Small intestine (tissue), 7 donors: Measurements from ENCODE around the gene MIF. TPM values are rescaled to one million over a fixed set of nuclear protein-coding genes. Genes with fewer than 3 reads are reported as not detected.
"Not testable (repeated sequence)": the region's sequence is repeated elsewhere in the genome, so short reads cannot be mapped to it uniquely, and the experiment has no call there.

ENCODE experiments used
- DNase-seq, 2 donors: peaks; one replicate each; pipeline versions ENCODE4 v3.0.0 to v3.0.0-alpha.2; 2013
- FAIRE-seq: peaks from 2 replicates; lab custom pipeline; 2012; peaks lifted over from hg19 to GRCh38; lab: Jason Lieb, UNC
- H3K27ac ChIP-seq, 3 donors: one replicate each; pipeline ENCODE4 v1.5.1; 2013; ENCODE audit warnings: low read length in 2 of 3, mild to moderate bottlenecking in 2 of 3, control low read depth in 1 of 3, inconsistent platforms in 1 of 3, low read depth in 1 of 3, moderate library complexity in 1 of 3
- H3K27me3 ChIP-seq, 3 donors: one replicate each; pipeline ENCODE4 v1.6.1; 2013; ENCODE audit warnings: low read length in 3 of 3, inconsistent platforms in 1 of 3; ENCODE audit not compliant: control insufficient read depth in 3 of 3, insufficient read depth in 3 of 3
- H3K36me3 ChIP-seq, 3 donors: one replicate each; pipeline ENCODE4 v1.6.1; 2013; ENCODE audit warnings: low read length in 3 of 3, inconsistent platforms in 1 of 3, low read depth in 1 of 3, mild to moderate bottlenecking in 1 of 3, moderate library complexity in 1 of 3; ENCODE audit not compliant: control insufficient read depth in 3 of 3, insufficient read depth in 2 of 3
- H3K4me1 ChIP-seq, 3 donors: one replicate each; pipeline ENCODE4 v1.6.1; 2013; ENCODE audit warnings: low read length in 2 of 3, inconsistent platforms in 1 of 3, low read depth in 1 of 3, mild to moderate bottlenecking in 1 of 3, moderate library complexity in 1 of 3; ENCODE audit not compliant: control insufficient read depth in 3 of 3, insufficient read depth in 2 of 3
- H3K4me3 ChIP-seq, 3 donors: one replicate each; pipeline ENCODE4 v1.5.1; 2013; ENCODE audit warnings: low read length in 3 of 3, control low read depth in 1 of 3, inconsistent platforms in 1 of 3, low read depth in 1 of 3, mild to moderate bottlenecking in 1 of 3, moderate library complexity in 1 of 3
- H3K9me3 ChIP-seq, 2 donors: one replicate each; pipeline ENCODE4 v1.6.1; 2013; ENCODE audit warnings: low read depth in 1 of 2, low read length in 1 of 2; ENCODE audit not compliant: control insufficient read depth in 2 of 2, insufficient read depth in 1 of 2
- WGBS, 3 donors: extraction: QIAGEN DNeasy Blood & Tissue Kit; methylation state at CpG; one replicate each; pipeline ENCODE4 v1.1.7; 2013; 5-methylcytosine and 5-hydroxymethylcytosine counted together
- polyA plus RNA-seq, 4 donors: library from polyadenylated mRNA; stranded (reverse) in 3 of 4; unstranded in 1 of 4; fragments of 200-250 nt in 3 of 4; fragments of 120-200 nt in 1 of 4; gene quantifications; one replicate each; pipeline versions ENCODE4 v1.2.1 to v1.2.3, GENCODE V29; 2013
- donor health status: healthy with polysubstance abuse.
- donor health status: control.
- donor health status: control.
- donor health status: Bipolar disorder and iron deficiency.
- donor health status: healthy.

The MIF gene
- polyA plus RNA-seq, 4 donors: 335 to 743 (median 449) TPM

DNA sequence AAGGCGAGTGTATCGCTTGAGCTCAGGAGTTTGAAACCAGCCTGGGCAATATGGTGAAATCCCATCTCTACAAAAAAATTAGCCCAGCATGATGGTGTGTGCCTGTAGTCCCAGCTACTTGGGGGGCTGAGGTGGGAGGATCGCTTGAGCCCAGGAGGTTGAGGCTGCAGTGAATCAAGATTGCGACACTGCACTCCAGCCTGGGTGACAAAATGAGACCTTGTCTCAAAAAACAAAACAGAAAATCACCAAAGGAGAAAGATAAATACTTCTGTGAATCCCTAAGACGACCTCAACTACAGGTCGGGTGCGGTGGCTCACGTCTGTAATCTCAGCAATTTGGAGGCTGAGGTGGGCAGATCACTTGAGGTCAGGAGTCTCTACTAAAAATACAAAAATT lies 34.0 kb upstream of the MIF start:
- not testable (repeated sequence) for H3K4me3 ChIP-seq, H3K27ac ChIP-seq, DNase-seq, H3K4me1 ChIP-seq, H3K27me3 ChIP-seq, H3K9me3 ChIP-seq, FAIRE-seq
- H3K36me3 ChIP-seq: peaks cover 0 to 17% (median 0%) of the 10 kb centered on the region in 3 donors
- 92 to 97% (median 92%) methylated on average over 8 of the region's 8 CpGs for WGBS, 3 donors

DNA sequence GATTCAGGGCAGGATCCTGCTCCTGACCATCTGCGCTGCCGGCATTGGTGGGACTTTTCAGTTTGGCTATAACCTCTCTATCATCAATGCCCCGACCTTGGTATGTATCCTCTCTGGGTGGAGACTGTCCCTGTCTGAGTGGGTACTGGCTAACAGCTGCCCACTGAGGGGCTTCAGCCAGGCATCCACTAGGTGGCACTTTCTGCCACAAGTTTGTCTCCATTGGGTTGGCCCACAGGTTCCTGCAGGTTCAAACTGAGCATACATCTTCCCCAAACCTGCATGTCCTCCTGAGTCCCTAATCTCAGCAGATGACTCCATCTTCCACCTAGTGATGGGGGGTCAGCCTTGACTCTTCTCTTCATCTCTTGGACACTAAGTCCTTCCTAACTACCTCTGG lies 32.1 kb upstream of the MIF start:
- no peak for FAIRE-seq
- H3K9me3 ChIP-seq: no peaks in the 10 kb centered on the region
- H3K4me3 ChIP-seq: no peak overlapping the region
- DNase-seq: peak; percentile 41 to 72
- no peak overlapping the region for H3K27ac ChIP-seq
- H3K36me3 ChIP-seq: peaks cover 0 to 21% (median 0%) of the 10 kb centered on the region in 3 donors
- no peaks in the 10 kb centered on the region for H3K27me3 ChIP-seq
- peaks cover 0 to 9% (median 2%) of the 10 kb centered on the region in 3 donors for H3K4me1 ChIP-seq
- 69 to 83% (median 80%) methylated on average over 3 of the region's 3 CpGs for WGBS, 3 donors

DNA sequence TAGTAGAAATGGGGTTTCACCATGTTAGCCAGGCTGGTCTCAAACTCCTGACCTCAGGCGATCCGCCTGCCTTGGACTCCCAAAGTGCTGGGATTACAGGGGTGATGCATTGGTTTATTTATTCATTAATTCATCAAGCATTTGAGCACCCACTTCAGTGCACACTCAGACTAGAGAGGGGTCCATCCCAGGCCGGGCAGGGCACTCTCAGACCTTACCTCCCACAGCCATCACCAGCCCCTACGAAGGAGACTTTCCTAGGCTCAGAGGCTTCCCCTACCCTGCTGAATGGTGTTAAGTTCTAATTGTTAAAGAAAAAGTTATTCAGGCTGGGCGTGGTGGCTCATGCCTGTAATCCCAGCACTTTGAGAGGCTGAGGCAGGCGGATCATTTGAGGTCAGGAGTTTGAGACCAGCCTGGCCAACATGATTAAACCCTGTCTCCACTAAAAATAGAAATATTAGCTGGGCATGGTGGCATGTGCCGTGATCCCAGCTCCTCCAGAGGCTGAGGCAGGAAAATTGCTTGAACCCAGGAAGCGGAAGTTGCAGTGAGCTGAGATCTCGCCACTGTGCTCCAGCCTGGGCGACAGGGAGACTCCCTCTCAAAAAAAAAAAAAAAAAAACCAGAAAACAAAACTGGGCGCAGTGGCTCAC lies 29.6 kb upstream of the MIF start:
- peaks cover 0 to 38% (median 0%) of the 10 kb centered on the region in 3 donors for H3K36me3 ChIP-seq
- not testable (repeated sequence) for H3K4me3 ChIP-seq, H3K4me1 ChIP-seq, H3K9me3 ChIP-seq, DNase-seq, FAIRE-seq, H3K27me3 ChIP-seq, H3K27ac ChIP-seq
- 70 to 86% (median 71%) methylated on average over 11 of the region's 11 CpGs for WGBS, 3 donors

DNA sequence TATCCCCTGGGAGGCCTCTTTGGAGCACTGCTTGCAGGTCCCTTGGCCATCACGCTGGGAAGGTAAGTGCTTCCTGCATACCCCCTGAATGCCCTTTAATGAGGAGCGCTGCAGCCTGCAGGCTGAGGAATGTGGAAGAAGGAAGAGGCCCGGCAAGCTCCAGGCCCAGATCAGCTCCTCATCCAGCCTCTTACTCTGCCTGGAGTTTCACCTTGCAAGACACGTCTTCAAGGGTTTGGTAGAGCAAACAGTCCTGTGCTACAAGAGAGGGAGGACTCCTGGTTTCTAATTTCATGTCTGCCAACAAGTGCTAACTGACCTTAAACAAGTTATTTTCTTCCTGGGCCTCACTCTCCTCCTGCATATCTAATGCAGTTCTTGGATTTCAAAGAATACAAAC lies 25.6 kb upstream of the MIF start:
- no peak overlapping the region for H3K4me3 ChIP-seq
- DNase-seq (no peak), FAIRE-seq (no peak)
- H3K27me3 ChIP-seq: no peaks in the 10 kb centered on the region
- no peak overlapping the region for H3K27ac ChIP-seq
- H3K4me1 ChIP-seq: no peaks in the 10 kb centered on the region
- H3K36me3 ChIP-seq: peaks cover 0 to 31% (median 0%) of the 10 kb centered on the region in 3 donors
- 92 to 95% (median 93%) methylated on average over 4 of the region's 4 CpGs for WGBS, 3 donors
- peaks cover 0 to 5% of the 10 kb centered on the region in 2 donors for H3K9me3 ChIP-seq

DNA sequence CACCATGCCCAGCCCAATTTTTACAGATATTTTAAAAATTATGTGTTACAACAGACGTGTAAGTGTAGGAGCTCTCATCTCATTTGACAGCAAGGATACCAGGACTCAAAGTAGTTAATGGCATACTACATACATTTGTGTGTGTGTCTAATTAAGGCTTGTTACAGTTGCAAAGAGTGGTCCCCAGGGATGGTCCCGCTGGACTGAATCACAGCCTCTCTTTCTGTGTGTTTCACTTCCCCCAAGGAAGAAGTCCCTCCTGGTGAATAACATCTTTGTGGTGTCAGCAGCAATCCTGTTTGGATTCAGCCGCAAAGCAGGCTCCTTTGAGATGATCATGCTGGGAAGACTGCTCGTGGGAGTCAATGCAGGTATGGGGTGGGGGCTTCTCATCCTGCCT lies 19.3 kb upstream of the MIF start:
- 88 to 96% (median 96%) methylated on average over 4 of the region's 4 CpGs for WGBS, 3 donors
- H3K36me3 ChIP-seq: peaks cover 0 to 37% (median 0%) of the 10 kb centered on the region in 3 donors
- no peak for FAIRE-seq

DNA sequence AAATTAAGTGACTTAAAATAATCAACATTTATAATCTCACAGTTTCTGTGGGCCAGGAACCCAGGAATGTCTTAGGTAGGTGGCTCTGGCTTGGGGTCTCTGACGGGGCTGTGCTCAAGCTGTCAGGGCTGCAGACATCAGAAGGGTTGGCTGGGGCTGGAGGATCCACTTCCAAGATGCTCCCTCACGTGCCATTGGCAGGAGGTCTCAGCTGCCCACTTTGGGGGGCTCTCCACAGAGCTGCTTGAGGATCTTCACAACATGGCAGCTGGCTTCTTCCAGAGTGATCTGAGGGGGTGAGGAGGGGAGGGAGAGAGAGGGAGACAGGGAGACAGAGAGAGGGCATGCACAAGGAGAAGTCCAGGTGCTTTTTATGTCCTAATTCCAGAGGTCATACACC lies 18.4 kb upstream of the MIF start:
- no peak overlapping the region for H3K27ac ChIP-seq
- DNase-seq (no peak), FAIRE-seq (no peak)
- no peaks in the 10 kb centered on the region for H3K27me3 ChIP-seq
- H3K9me3 ChIP-seq: no peaks in the 10 kb centered on the region
- H3K4me1 ChIP-seq: no peaks in the 10 kb centered on the region
- 88 to 95% (median 91%) methylated on average over 2 of the region's 2 CpGs for WGBS, 3 donors
- peaks cover 0 to 37% (median 0%) of the 10 kb centered on the region in 3 donors for H3K36me3 ChIP-seq
- no peak overlapping the region for H3K4me3 ChIP-seq

More for the DNA sequence above, 19.3 kb upstream of the MIF start:
- Histone ChIP-seq H3K9me3 (no peaks in the 10 kb centered on the region), H3K4me3 (no peak overlapping the region), H3K4me1 (no peaks in the 10 kb centered on the region), H3K27ac (no peak overlapping the region), H3K27me3 (no peaks in the 10 kb centered on the region)
- no peak for DNase-seq

DNA sequence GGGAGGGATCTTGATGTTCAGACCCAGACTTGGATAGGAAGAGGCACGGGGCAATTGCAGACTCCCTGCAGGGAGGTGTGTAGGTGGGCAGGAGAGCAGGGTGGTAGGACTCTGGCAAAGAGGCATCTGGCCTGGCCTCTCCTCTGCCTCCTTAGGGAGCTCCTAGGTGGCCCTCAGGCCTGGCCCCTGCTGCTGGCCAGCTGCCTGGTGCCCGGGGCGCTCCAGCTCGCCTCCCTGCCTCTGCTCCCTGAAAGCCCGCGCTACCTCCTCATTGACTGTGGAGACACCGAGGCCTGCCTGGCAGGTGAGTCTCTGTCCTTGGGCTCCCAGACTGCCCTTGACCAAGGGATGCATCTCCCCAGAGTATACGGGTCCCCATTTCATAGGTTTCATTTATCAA lies 16.6 kb upstream of the MIF start:
- Histone ChIP-seq H3K4me1 (no peaks in the 10 kb centered on the region), H3K9me3 (no peaks in the 10 kb centered on the region), H3K27me3 (no peaks in the 10 kb centered on the region), H3K27ac (no peak overlapping the region), H3K36me3 (peaks cover 0 to 40% (median 0%) of the 10 kb centered on the region in 3 donors), H3K4me3 (no peak overlapping the region)
- DNase-seq (no peak), FAIRE-seq (no peak)
- WGBS, 3 donors: 97 to 98% (median 97%) methylated on average over 8 of the region's 8 CpGs

DNA sequence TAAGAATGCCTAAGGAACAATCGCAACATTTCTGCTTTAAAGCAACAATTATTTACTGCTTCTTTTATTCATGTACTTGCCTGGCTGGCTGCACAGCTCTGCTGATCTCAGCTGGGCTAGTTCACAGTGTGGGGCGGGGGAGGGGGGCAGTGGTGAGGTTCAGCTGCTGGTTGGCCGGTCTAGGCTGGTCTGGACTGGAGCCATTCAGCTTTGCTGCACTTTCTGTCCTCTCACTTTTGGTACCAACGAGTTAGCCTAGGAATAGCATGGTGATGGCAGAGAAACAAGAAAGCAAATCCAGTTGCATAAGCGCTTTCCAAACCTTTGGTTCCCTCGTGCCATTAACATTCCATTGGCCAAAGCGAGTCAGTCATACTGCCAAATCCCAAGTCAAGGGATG lies 16.0 kb upstream of the MIF start:
- FAIRE-seq: no peak
- H3K9me3 ChIP-seq: no peaks in the 10 kb centered on the region
- WGBS, 3 donors: 88 to 91% (median 89%) methylated on average over 7 of the region's 7 CpGs

DNA sequence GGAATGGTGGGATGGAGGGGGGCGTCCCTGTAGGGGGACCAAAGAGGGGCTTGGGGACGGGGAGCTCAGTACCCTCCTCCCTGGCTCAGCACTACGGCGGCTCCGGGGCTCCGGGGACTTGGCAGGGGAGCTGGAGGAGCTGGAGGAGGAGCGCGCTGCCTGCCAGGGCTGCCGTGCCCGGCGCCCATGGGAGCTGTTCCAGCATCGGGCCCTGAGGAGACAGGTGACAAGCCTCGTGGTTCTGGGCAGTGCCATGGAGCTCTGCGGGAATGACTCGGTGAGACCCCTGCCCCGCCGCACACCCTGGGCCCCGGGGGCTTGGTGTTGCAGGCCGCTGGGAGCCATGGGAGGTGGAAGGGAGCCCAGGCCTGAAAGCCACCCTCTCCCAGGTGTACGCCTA lies 11.8 kb upstream of the MIF start:
- H3K36me3 ChIP-seq: peaks cover 0 to 33% (median 0%) of the 10 kb centered on the region in 3 donors
- no peak overlapping the region for H3K27ac ChIP-seq
- H3K27me3 ChIP-seq: no peaks in the 10 kb centered on the region
- no peak overlapping the region for H3K4me3 ChIP-seq
- no peaks in the 10 kb centered on the region for H3K9me3 ChIP-seq
- WGBS, 3 donors: 91 to 94% (median 92%) methylated on average over 15 to 20 of the region's 20 CpGs
- no peak for FAIRE-seq
- DNase-seq: no peak
- H3K4me1 ChIP-seq: no peaks in the 10 kb centered on the region

More for the DNA sequence above, 16.0 kb upstream of the MIF start:
- no peaks in the 10 kb centered on the region for H3K4me1 ChIP-seq
- no peak overlapping the region for H3K4me3 ChIP-seq
- DNase-seq: no peak
- peaks cover 0 to 40% (median 0%) of the 10 kb centered on the region in 3 donors for H3K36me3 ChIP-seq
- H3K27ac ChIP-seq: no peak overlapping the region
- no peaks in the 10 kb centered on the region for H3K27me3 ChIP-seq
